Smooth muscle cell (in vitro differentiated cells): ENCODE results near the gene SYT7. TPM values are rescaled to one million over a fixed set of nuclear protein-coding genes. Genes with fewer than 3 reads are reported as not detected.

Experiments used
- DNase-seq: peaks from one replicate; lab custom pipeline; 2025; ENCODE audit not compliant: unreplicated experiment; lab: John Stamatoyannopoulos, UW
- H2AFZ ChIP-seq: fragments of 200-600 bp; sonication (generic); 2 replicates; pipeline ENCODE4 v1.6.0; 2016; ENCODE audit warnings: antibody characterized with exemption, low read depth, mild to moderate bottlenecking
- H3F3A ChIP-seq: fragments of 200-600 bp; sonication (generic); 2 replicates; pipeline ENCODE4 v1.6.0; 2017; ENCODE audit warnings: antibody characterized with exemption, low read depth
- H3K27ac ChIP-seq: fragments of 200-600 bp; sonication (generic); 2 replicates; pipeline ENCODE4 v1.5.1; 2016; ENCODE audit warnings: low read depth, mild to moderate bottlenecking
- H3K27me3 ChIP-seq: fragments of 200-600 bp; sonication (generic); 2 replicates; pipeline ENCODE4 v1.6.1; 2016; ENCODE audit warnings: low read depth, mild to moderate bottlenecking
- H3K36me3 ChIP-seq: fragments of 200-600 bp; sonication (generic); 2 replicates; pipeline ENCODE4 v1.5.1; 2016; ENCODE audit warnings: low read depth
- H3K4me1 ChIP-seq: fragments of 200-600 bp; sonication (generic); 2 replicates; pipeline ENCODE4 v1.5.1; 2016; ENCODE audit warnings: low read depth
- H3K4me2 ChIP-seq: fragments of 200-600 bp; sonication (generic); 2 replicates; pipeline ENCODE4 v1.6.0; 2016; ENCODE audit warnings: mild to moderate bottlenecking
- H3K4me3 ChIP-seq: fragments of 200-600 bp; sonication (generic); 2 replicates; pipeline ENCODE4 v1.5.1; 2016; ENCODE audit warnings: mild to moderate bottlenecking
- H3K79me2 ChIP-seq: fragments of 200-600 bp; sonication (generic); 2 replicates; pipeline ENCODE4 v1.6.0; 2016; ENCODE audit warnings: low read depth, mild to moderate bottlenecking
- H3K9ac ChIP-seq: fragments of 200-600 bp; sonication (generic); 2 replicates; pipeline ENCODE4 v1.6.0; 2016; ENCODE audit warnings: low read depth
- H3K9me3 ChIP-seq: fragments of 200-600 bp; sonication (generic); replicated peaks from 2 replicates; pipeline ENCODE4 v1.5.1; 2016; ENCODE audit warnings: low read depth
- H4K20me1 ChIP-seq: fragments of 200-600 bp; sonication (generic); 2 replicates; pipeline ENCODE4 v1.6.0; 2016; ENCODE audit warnings: low read depth
- CTCF ChIP-seq: fragments of 200-600 bp; sonication (generic); IDR thresholded peaks from 2 replicates; pipeline ENCODE4 v1.5.1; 2017; ENCODE audit warnings: borderline replicate concordance, mild to moderate bottlenecking, antibody characterized with exemption; ENCODE audit not compliant: insufficient read depth, poor library complexity, severe bottlenecking
- WGBS: methylation state at CpG from one replicate; pipeline ENCODE4 v1.1.7; 2016; ENCODE audit warnings: low lambda C conversion rate; 5-methylcytosine and 5-hydroxymethylcytosine counted together
- polyA plus RNA-seq: library from polyadenylated mRNA; unstranded; fragments of >200 nt; fragmentation: Nextera tagmentation; extraction: Ambion mirVana; gene quantifications from 2 replicates; pipeline ENCODE4 v1.2.1, GENCODE V29; 2016
- total RNA-seq: library from RNA; depleted of rRNA; stranded (reverse); fragments of >200 nt; gene quantifications from 2 replicates; pipeline ENCODE4 v1.2.3, GENCODE V29; 2014

SYT7 gene
- total and polyA plus RNA-seq, 2 experiments from 2014 or later, result 0.79 to 4.0 TPM

DNA sequence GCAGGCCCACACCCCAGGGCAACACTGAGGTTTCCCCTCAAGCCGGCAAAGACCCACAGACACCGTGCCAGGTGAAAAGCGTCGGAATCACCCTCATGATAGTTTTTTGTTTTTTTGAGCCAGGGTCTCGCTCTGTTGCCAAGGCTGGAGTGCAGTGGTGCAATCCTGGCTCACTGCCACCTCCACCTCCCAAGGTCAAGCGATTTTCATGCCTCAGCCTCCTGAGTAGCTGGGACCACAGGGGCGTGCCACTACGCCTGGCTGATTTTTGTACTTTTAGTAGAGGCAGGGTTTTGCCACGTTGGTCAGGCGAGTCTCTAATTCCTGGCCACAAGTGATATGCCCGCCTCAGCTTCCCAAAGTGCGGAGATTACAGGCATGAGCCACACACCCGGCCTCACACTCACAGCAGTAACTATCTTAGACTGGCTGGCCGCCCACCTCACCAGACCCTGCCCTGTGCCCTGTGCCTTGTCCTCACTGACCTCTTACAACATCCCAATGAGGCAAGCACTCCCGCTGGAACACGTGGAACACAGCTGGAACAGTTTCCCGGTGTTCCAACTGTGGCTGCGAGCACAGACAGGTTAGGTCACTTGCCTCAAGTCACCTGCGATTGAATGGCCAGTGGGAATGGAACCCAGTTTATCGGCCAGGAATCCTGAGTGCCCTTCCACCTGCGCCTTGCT is 51.2 kb downstream of the SYT7 start:
- no peaks in the 10 kb centered on the region for H3F3A ChIP-seq
- no peak for DNase-seq
- no peak overlapping the region for H3K4me2 ChIP-seq
- no peaks in the 10 kb centered on the region for H4K20me1 ChIP-seq
- no peak overlapping the region for H3K9ac ChIP-seq
- H3K27me3 ChIP-seq, result peaks cover 4% of the 10 kb centered on the region
- H3K4me3 ChIP-seq, result no peak overlapping the region
- 92% methylated on average over 21 of the region's 21 CpGs for WGBS
- H3K4me1 ChIP-seq, result no peaks in the 10 kb centered on the region
- H3K36me3 ChIP-seq, result no peaks in the 10 kb centered on the region
- H2AFZ ChIP-seq, result no peak overlapping the region
- H3K9me3 ChIP-seq, result no peaks in the 10 kb centered on the region
- H3K27ac ChIP-seq, result no peak overlapping the region
- H3K79me2 ChIP-seq, result no peaks in the 10 kb centered on the region
- no peak for TF ChIP-seq CTCF

- DNase-seq, result no peak
- no peaks in the 10 kb centered on the region for H4K20me1 ChIP-seq
- no peak overlapping the region for H3K27ac ChIP-seq
- H3K4me1 ChIP-seq, result no peaks in the 10 kb centered on the region
- H3K9me3 ChIP-seq, result no peaks in the 10 kb centered on the region
- H3K27me3 ChIP-seq, result peaks cover 8% of the 10 kb centered on the region
- no peak overlapping the region for H3K4me3 ChIP-seq
- no peaks in the 10 kb centered on the region for H3F3A ChIP-seq
- no peak overlapping the region for H3K9ac ChIP-seq
- H2AFZ ChIP-seq, result no peak overlapping the region
- 73% methylated on average over 14 of the region's 14 CpGs for WGBS
- no peak overlapping the region for H3K4me2 ChIP-seq
- no peaks in the 10 kb centered on the region for H3K79me2 ChIP-seq
- H3K36me3 ChIP-seq, result no peaks in the 10 kb centered on the region
- TF ChIP-seq CTCF, result no peak
Observed at GRCh38 chr11:61528114-61528513, 52.8 kb downstream of the SYT7 start.

DNA sequence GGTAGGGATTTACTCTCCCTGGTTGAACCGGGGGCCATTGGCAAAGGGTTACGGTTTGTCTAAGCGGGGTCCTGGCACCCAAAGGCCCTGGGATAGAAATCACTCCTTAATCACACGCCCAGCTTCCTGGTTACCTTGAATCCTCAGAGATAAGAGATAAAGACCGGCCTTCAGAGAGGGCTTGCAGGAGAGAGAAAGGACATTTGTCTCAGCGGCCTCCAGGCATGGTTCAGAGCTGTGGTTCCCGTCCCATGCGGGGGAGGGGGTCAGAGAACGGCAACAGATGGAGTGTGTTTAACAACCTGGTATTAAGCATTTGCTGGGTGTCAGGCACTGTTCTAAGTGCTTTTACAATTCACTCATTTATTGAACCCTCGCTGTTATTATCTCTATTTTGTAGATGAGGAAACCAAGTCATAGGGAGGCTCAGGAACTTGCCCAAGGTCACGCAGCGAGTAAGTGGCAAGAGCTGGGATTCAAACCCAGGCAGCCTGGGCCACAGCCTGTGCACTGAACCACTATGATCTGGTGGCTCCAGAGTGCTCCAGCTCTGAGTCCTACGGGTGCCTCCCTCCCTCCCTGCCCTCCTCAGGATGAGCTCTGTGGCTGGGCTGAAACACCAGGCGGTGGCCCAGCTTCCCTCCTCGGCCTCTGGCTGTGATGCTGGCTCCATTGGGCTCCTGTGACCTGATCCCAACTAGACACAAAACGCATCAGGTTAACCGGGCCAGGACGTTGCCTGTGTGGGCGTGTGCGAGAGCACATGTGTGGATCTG is 53.7 kb downstream of the SYT7 start:
- Histone ChIP-seq H3F3A (no peaks in the 10 kb centered on the region), H3K79me2 (no peaks in the 10 kb centered on the region), H2AFZ (no peak overlapping the region), H4K20me1 (no peaks in the 10 kb centered on the region), H3K4me1 (no peaks in the 10 kb centered on the region), H3K9ac (no peak overlapping the region), H3K4me3 (no peak overlapping the region), H3K9me3 (no peaks in the 10 kb centered on the region), H3K27ac (no peak overlapping the region), H3K4me2 (no peak overlapping the region), H3K36me3 (no peaks in the 10 kb centered on the region), H3K27me3 (peaks cover 8% of the 10 kb centered on the region)
- 77% methylated on average over 20 of the region's 20 CpGs for WGBS
- TF ChIP-seq CTCF, result no peak
- DNase-seq, result no peak
